Stimulated activated naive CD4-positive, alpha-beta T cell (primary cell): ENCODE measurements around the gene MAP3K15.

Experiments
- DNase-seq, 6 experiments: peaks; one replicate each; lab custom pipeline; 2025; lab: John Stamatoyannopoulos, UW

MAP3K15 gene

DNA sequence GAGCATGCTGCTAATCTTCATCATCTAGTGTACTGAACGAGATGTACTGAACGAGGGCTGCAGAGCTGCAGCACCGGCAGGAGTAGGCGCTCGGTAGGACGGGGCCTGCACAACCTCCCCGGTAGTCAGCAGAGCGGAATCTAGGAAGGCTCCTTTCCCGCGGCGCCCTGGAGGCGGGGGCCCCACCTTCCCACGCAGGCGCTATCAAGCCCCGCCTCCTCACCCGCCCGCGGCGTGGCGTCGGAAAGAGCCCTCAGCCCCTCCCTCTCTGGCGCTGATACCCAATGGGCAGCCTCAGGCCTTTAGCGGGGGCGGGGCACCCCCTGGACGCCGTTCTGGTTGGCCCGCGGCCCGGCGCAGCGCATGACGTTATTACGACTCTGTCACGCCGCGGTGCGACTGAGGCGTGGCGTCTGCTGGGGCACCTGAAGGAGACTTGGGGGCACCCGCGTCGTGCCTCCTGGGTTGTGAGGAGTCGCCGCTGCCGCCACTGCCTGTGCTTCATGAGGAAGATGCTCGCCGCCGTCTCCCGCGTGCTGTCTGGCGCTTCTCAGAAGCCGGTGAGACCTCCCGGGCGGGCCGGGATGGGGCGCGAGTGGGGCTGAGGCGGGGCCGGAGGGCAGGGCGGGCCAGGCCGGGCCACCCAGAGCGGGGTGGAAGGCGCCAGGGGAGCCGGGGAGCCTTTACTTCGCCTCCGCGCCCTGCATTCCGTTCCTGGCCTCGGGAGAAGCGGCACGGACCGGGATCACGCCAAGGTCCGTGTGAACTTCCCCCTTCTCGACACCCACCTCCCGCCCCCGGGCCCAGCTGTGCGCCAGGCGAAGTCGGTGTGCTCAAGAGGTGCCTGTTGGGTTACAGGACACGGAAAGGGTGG is 171.5 kb downstream of the MAP3K15 start, which contains the start of gene PDHA1:
PDHA1 (plus strand) TSS at position 393 of the 874 bp plus-strand sequence; CDS start at position 504, 111 bp downstream.
- DNase-seq: peak; percentile 80 to 92 (median 90)

DNA sequence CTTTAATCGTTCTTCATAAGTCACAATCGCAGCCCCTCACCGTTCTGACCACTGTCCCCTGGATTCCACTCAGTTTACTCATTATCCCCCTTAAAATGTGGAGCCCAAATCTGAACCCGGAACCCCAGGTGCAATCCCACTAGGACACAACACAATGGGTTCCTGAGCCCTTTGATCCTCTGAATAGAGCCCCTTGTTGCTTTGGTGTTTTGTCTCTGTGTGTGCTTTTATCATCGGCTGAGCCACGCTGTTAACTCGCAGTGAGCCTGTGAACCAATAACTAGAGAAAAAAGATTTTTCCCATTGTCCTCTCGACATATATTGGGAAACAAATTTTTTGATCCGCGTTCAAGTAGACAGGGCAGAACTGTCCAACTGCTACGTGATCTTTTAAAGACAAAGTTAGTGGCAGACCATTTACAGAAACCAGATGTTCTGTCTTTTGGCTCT is 172.2 kb downstream of the MAP3K15 start:
- DNase-seq: no peak

DNA sequence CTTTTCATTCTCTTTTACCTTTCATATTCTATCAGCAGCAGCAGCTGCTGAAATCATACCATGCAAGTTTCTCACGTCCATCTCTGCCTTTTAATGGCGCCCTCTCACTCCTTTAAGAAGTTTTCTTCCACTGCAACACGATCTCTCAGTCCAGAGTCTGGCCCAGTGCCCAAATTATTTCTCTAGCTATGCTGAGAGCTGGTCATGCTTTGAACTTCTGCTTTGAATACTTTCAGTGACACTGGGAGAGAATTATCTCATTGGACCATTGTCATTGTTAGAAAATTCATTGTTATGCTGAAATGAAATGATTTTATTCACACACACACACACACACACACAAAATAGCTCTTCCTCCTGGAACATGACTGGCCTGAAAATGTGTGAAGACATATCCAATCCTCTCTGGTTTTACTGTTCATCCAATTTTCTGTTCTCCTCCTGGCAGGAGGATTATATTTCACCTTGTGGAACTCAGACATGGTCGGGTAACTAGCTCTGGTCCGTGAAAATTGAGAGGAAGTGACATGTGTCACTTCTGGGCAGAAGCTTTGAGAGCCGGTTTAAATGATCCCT is 172.9 kb downstream of the MAP3K15 start:
- no peak for DNase-seq

DNA sequence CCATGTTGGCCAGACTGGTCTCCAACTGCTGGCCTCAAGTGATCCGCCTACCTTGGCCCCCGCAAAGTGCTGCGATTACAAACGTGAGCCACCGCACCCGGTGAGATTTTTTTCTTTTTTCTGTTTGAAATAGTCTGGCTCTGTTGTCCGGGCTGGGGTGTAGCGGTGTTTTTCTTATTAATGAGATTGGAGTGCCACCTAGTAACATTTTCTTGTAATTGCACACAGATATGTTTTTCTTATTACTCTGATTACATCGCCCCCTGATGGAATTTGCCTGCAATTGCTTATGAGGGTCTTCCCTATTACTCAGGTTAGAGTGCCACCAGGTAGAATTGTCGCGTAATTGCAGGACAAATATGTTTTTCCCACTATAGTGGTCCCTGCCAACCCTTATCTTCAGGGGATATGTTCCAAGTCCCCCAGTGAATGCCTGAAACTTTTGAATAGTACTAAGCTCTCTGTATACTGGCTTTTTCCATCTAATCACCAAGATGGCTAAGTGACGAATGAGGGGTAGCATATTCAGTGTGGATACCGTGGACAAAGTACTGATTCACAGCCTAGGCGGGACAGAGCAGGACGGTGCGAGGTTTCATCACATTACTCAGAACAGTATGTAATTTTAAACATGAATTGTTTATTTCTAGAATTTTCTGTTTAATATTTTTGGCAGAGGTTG is 180.2 kb downstream of the MAP3K15 start:
- peak in 3 of 6 experiments; percentile 1 to 14 (median 9) for DNase-seq

DNA sequence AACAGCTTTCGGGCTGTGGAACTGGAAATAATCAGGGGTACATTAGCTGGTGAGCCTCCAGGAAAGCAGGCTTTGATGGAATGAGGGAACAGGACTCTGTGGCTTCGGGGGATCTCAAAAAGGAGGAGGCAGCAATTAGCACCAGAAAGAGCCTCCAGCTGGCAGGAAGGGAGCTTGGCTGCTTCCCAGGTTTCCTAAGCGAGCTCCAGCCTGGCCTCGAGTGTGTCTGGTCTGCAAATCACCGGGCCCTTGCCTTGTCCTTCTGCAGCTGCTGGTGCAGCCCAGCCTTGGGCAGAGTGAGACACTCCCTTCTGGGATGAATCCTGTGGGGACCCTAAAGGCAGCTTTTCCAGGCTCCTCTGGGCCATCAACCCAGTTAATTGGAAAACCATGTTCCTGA is 182.3 kb downstream of the MAP3K15 start:
- no peak for DNase-seq

DNA sequence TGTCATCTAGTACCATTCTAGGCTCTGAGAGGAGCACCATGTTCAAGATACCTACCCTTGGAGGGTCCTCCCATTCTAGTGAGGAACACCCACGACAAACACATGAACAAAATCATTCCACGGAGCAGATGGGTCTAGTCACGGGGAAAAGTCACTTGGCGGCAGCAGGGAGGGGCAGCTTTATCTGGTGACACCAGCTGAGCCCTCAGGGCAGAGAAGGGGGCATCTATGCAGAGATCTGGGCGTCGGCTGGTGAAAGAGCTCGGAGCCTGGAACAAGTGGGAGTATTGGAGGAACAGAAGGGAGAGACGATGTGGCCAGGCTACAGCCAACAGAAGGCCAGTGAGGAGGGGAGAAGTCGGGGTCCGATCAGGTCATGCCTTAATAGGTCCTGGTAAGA is 183.5 kb downstream of the MAP3K15 start:
- DNase-seq: no peak

DNA sequence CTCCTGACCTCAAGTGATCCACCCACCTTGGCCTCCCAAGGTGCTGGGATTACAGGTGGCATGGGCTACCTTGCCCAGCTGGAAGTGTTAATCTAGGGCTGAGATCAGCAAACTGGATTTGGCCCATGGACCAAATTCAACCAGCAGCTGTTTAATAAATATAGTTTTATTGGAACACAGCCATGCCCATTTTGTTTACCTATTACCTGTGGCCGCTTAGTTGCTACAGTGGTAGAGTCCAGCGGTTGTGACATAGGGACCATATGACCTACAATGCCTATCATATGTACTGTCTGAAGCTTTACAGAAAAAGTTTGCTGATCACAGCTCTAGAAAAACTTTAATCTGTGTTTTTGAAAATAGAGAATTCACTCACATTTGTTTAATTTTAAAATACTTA is 188.7 kb downstream of the MAP3K15 start:
- DNase-seq: no peak
